Measurements from ENCODE around the gene MIGA1. TPM values are rescaled to one million over a fixed set of nuclear protein-coding genes. Genes with fewer than 3 reads are reported as not detected.

The MIGA1 gene
- total and polyA plus RNA-seq, 10 of the 15 experiments (the other 5 are each of a cell fraction or from before 2014, with no cell fraction given), result 1.3 to 7.2 (median 4.2) TPM

GRCh38 chr1:77891200-77891599, 111.8 kb downstream of the MIGA1 start (continued):
- TF ChIP-seq MLLT1 (IDR thresholded peaks at IDR 0.05), result no peak
- TF ChIP-seq NRF1 (conservative IDR thresholded peaks at IDR 0.05; ENCODE audit: low read depth, low read length), result no peak
- TF ChIP-seq FOXK2 (IDR thresholded peaks at IDR 0.05), result no peak
- no peak for TF ChIP-seq CREB1 (IDR thresholded peaks at IDR 0.05; ENCODE audit: low read depth)
- no peak for TF ChIP-seq HDAC6 (IDR thresholded peaks at IDR 0.05; ENCODE audit: unreplicated experiment)
- no peak for TF ChIP-seq NFIC (IDR thresholded peaks at IDR 0.05; ENCODE audit: low read depth, low read length)
- TF ChIP-seq SIN3A (IDR thresholded peaks at IDR 0.05; ENCODE audit: low read depth, low read length), result no peak
- no peak for TF ChIP-seq POU2F2 (IDR thresholded peaks at IDR 0.05; ENCODE audit: borderline replicate concordance, low read depth, low read length)
- TF ChIP-seq BHLHE40 (IDR thresholded peaks at IDR 0.05; ENCODE audit: borderline replicate concordance in 1 of 2, low read depth in 2 of 2, low read length in 1 of 2), result no peak
- TF ChIP-seq ZNF622 (IDR thresholded peaks at IDR 0.05), result no peak
- TF ChIP-seq NR2F1 (conservative IDR thresholded peaks at IDR 0.05), result no peak

- ATAC-seq, result no peak
- POLR2A ChIA-PET, result no interaction called here
- 58% methylated on average over 4 of the region's 4 CpGs for WGBS (ENCODE audit: insufficient coverage, insufficient replicate concordance, low lambda C conversion rate, missing lambda C conversion rate)
- H3K4me1 ChIP-seq (ENCODE audit: control insufficient read depth, insufficient read depth, low read length), result no peaks in the 10 kb centered on the region
- no peaks in the 10 kb centered on the region for H3K36me3 ChIP-seq (ENCODE audit: control insufficient read depth in 2 of 2, insufficient read depth in 2 of 2, low read length in 1 of 2)
- in situ Hi-C loops (cut with MboI) (loop anchor here (10.0 kb wide), 1 partner anchor 755 kb away; no protein-coding TSS in a partner anchor), intact Hi-C loops (cut with micrococcal nuclease; ENCODE audit: unreplicated experiment) (loop anchor here (10.0 kb wide), 2 partner anchors 355 to 755 kb away; no protein-coding TSS in a partner anchor)
- H3K9ac ChIP-seq (ENCODE audit: control insufficient read depth, insufficient read depth, low read length), result no peak overlapping the region
- no peak overlapping the region for H3K4me2 ChIP-seq (ENCODE audit: control insufficient read depth, insufficient read depth)
- H3K4me3 ChIP-seq, result no peak overlapping the region
- no peaks in the 10 kb centered on the region for H3K9me3 ChIP-seq (replicated peaks; ENCODE audit: control insufficient read depth, insufficient read depth, low read length)
- RAD21 ChIA-PET (ENCODE audit: unreplicated experiment), result interaction anchor here (0.9 kb wide), 1 partner anchor 367 kb away, joined by 3 read pairs; no protein-coding TSS in a partner anchor
- no peaks in the 10 kb centered on the region for H3K79me2 ChIP-seq (ENCODE audit: control insufficient read depth, insufficient read depth, low read length)
- H3K27me3 ChIP-seq (replicated peaks in 1 of 2; ENCODE audit: control insufficient read depth in 2 of 2, insufficient read depth in 2 of 2, low read length in 1 of 2), result no peaks in the 10 kb centered on the region
- no peak for DNase-seq (ENCODE audit: low read depth, low spot score)
- CTCF ChIA-PET, result interaction anchor here (0.7 to 1.8 kb wide), 9 partner anchors 16 to 749 kb away, joined by 3 to 7 read pairs (median 5); no protein-coding TSS in a partner anchor
- no TSS peak for BruUV-seq (replicated peaks)
- SMC1A ChIA-PET (ENCODE audit: uncharacterized antibody, unreplicated experiment), result interaction anchor here (0.6 to 2.1 kb wide), 6 partner anchors 17 to 364 kb away, joined by 3 to 6 read pairs (median 4); no protein-coding TSS in a partner anchor
- H3K27ac ChIP-seq (ENCODE audit: control insufficient read depth, insufficient read depth), result no peak overlapping the region
- no peak for FAIRE-seq
- no peaks in the 10 kb centered on the region for H4K20me1 ChIP-seq (ENCODE audit: control insufficient read depth, insufficient read depth)
- no peak overlapping the region for H2AFZ ChIP-seq (ENCODE audit: control insufficient read depth, low read depth, low read length)
- TF ChIP-seq CEBPZ (IDR thresholded peaks at IDR 0.05; ENCODE audit: low read depth, low read length) (no peak), CTCF (IDR thresholded peaks at IDR 0.05 in 2 of 3, conservative IDR thresholded peaks at IDR 0.05 in 1 of 3; ENCODE audit: control insufficient read depth in 2 of 3, extremely low read depth in 1 of 3, insufficient read depth in 1 of 3, low read depth in 3 of 3, low read length in 3 of 3) (no peak)
These were observed 120.3 kb downstream of the MIGA1 start for GRCh38 chr1:77899647-77900320.

Measured in GM12878 (cell line).